ENCODE data around the gene AHNAK. TPM values are rescaled to one million over a fixed set of nuclear protein-coding genes. Genes with fewer than 3 reads are reported as not detected.

The AHNAK gene
- total and polyA plus RNA-seq, 4 donors, result 22.6 to 110 (median 38.1) TPM

GRCh38 chr11:62595124-62595523 is 48.5 kb upstream of the AHNAK start (continued):
- TF ChIP-seq EGR1 (IDR thresholded peaks at IDR 0.05; ENCODE audit: low read depth in 2 of 2) (no peak), JUND (IDR thresholded peaks at IDR 0.05) (no peak)

- WGBS, result 66% methylated on average over 13 of the region's 13 CpGs
- H3K9me3 ChIP-seq (ENCODE audit: control insufficient read depth in 4 of 4, low read length in 3 of 4), result no peaks in the 10 kb centered on the region
- H3K4me3 ChIP-seq (ENCODE audit: low read depth in 1 of 3, low read length in 3 of 3), result no peak overlapping the region
- peaks cover 3 to 31% (median 21%) of the 10 kb centered on the region in 4 donors for H3K4me1 ChIP-seq (ENCODE audit: control insufficient read depth in 4 of 4, insufficient read depth in 4 of 4, low read length in 3 of 4)
- no peak for TF ChIP-seq HNF4G (IDR thresholded peaks at IDR 0.05)
- TF ChIP-seq FOXA2 (IDR thresholded peaks at IDR 0.05), result no peak
- TF ChIP-seq EGR1 (IDR thresholded peaks at IDR 0.05; ENCODE audit: low read depth in 2 of 2), result no peak
- no peak for TF ChIP-seq FOXA1 (IDR thresholded peaks at IDR 0.05)
- no peak for TF ChIP-seq ATF3 (IDR thresholded peaks at IDR 0.05)
- TF ChIP-seq RAD21 (IDR thresholded peaks at IDR 0.05), result peak; percentile 69 to 79
- TF ChIP-seq CTCF (IDR thresholded peaks at IDR 0.05; ENCODE audit: low read depth, low read length, missing input control), result peak; percentile 38
- TF ChIP-seq YY1 (IDR thresholded peaks at IDR 0.05), result no peak
- TF ChIP-seq SP1 (IDR thresholded peaks at IDR 0.05), result no peak
- TF ChIP-seq ZBTB33 (IDR thresholded peaks at IDR 0.05), result no peak
- TF ChIP-seq GABPA (IDR thresholded peaks at IDR 0.05 in 1 of 2, conservative IDR thresholded peaks at IDR 0.05 in 1 of 2), result no peak
- peak in 1 of 2 donors; percentile 19 for TF ChIP-seq RXRA (IDR thresholded peaks at IDR 0.05)
- no peak overlapping the region for H3K9ac ChIP-seq (ENCODE audit: low read depth in 1 of 2, low read length in 2 of 2)
- peak; percentile 80 for DNase-seq (ENCODE audit: low spot score)
- no peak overlapping the region for H3K27ac ChIP-seq (ENCODE audit: low read depth in 1 of 2, low read length in 2 of 2)
- H3K27me3 ChIP-seq (ENCODE audit: control insufficient read depth in 4 of 4, insufficient read depth in 4 of 4, low read length in 3 of 4), result no peaks in the 10 kb centered on the region
- H3K36me3 ChIP-seq (ENCODE audit: control insufficient read depth in 4 of 4, insufficient read depth in 3 of 4, low read depth in 1 of 4, low read length in 3 of 4), result peaks cover 18 to 43% (median 38%) of the 10 kb centered on the region in 4 donors
Observed at GRCh38 chr11:62593434-62594044, 46.9 kb upstream of the AHNAK start.

GRCh38 chr11:62592989-62593421 is 46.4 kb upstream of the AHNAK start:
- peaks cover 18 to 39% (median 34%) of the 10 kb centered on the region in 4 donors for H3K36me3 ChIP-seq (ENCODE audit: control insufficient read depth in 4 of 4, insufficient read depth in 3 of 4, low read depth in 1 of 4, low read length in 3 of 4)
- 82% methylated on average over 8 of the region's 8 CpGs for WGBS
- peaks cover 3 to 36% (median 24%) of the 10 kb centered on the region in 4 donors for H3K4me1 ChIP-seq (ENCODE audit: control insufficient read depth in 4 of 4, insufficient read depth in 4 of 4, low read length in 3 of 4)
- TF ChIP-seq YY1 (IDR thresholded peaks at IDR 0.05) (no peak), RXRA (IDR thresholded peaks at IDR 0.05) (no peak), SP1 (IDR thresholded peaks at IDR 0.05) (no peak), CTCF (IDR thresholded peaks at IDR 0.05; ENCODE audit: low read depth, low read length, missing input control) (no peak), HNF4A (conservative IDR thresholded peaks at IDR 0.05) (no peak), EGR1 (IDR thresholded peaks at IDR 0.05; ENCODE audit: low read depth in 2 of 2) (no peak), JUND (IDR thresholded peaks at IDR 0.05) (no peak), MAX (IDR thresholded peaks at IDR 0.05) (no peak), REST (IDR thresholded peaks at IDR 0.05) (no peak), HNF4G (IDR thresholded peaks at IDR 0.05) (no peak), ATF3 (IDR thresholded peaks at IDR 0.05) (no peak), RAD21 (IDR thresholded peaks at IDR 0.05) (no peak), FOXA1 (IDR thresholded peaks at IDR 0.05) (no peak)
- no peaks in the 10 kb centered on the region for H3K27me3 ChIP-seq (ENCODE audit: control insufficient read depth in 4 of 4, insufficient read depth in 4 of 4, low read length in 3 of 4)
- no peak overlapping the region for H3K4me3 ChIP-seq (ENCODE audit: low read depth in 1 of 3, low read length in 3 of 3)
- DNase-seq (ENCODE audit: low spot score), result peak; percentile 31
- H3K27ac ChIP-seq (ENCODE audit: low read depth in 1 of 2, low read length in 2 of 2), result peak overlapping the region; percentile 92 to 98
- H3K9ac ChIP-seq (ENCODE audit: low read depth in 1 of 2, low read length in 2 of 2), result no peak overlapping the region
- H3K9me3 ChIP-seq (ENCODE audit: control insufficient read depth in 4 of 4, low read length in 3 of 4), result no peaks in the 10 kb centered on the region
